Spinal cord (tissue), 10 donors: ENCODE data around the gene SEMA3E. TPM values are rescaled to one million over a fixed set of nuclear protein-coding genes. Genes with fewer than 3 reads are reported as not detected.

Source experiments
- DNase-seq, 6 donors: peaks; one replicate each; pipeline versions ENCODE4 v3.0.0 to v3.0.0-alpha.2; 2013 to 2015; ENCODE audit warnings: low spot score in 6 of 6, low read depth in 4 of 6
- H3K27ac ChIP-seq: one replicate; pipeline ENCODE4 v1.5.1; 2013; ENCODE audit warnings: low read depth, low read length, control low read depth
- H3K27me3 ChIP-seq: one replicate; pipeline ENCODE4 v1.6.1; 2013; ENCODE audit warnings: low read length; ENCODE audit not compliant: control insufficient read depth, insufficient read depth
- H3K36me3 ChIP-seq: one replicate; pipeline ENCODE4 v1.6.1; 2013; ENCODE audit warnings: low read length; ENCODE audit not compliant: control insufficient read depth, insufficient read depth
- H3K4me1 ChIP-seq: one replicate; pipeline ENCODE4 v1.6.1; 2013; ENCODE audit warnings: low read length; ENCODE audit not compliant: control insufficient read depth, insufficient read depth
- H3K4me3 ChIP-seq: one replicate; pipeline ENCODE4 v1.5.1; 2013; ENCODE audit warnings: low read depth, low read length, control low read depth
- H3K9me3 ChIP-seq: one replicate; pipeline ENCODE4 v1.6.1; 2013; ENCODE audit warnings: low read length; ENCODE audit not compliant: control insufficient read depth, insufficient read depth
- WGBS: methylation state at CpG from one replicate; pipeline ENCODE4 v1.1.5; 2013; ENCODE audit warnings: missing lambda C conversion rate; ENCODE audit not compliant: insufficient coverage; 5-methylcytosine and 5-hydroxymethylcytosine counted together
- polyA plus RNA-seq, 2 donors: library from polyadenylated mRNA; unstranded; fragments of 120-200 nt; gene quantifications; one replicate each; pipeline ENCODE4 v1.2.1, GENCODE V29; 2013; ENCODE audit not compliant: insufficient read length in 2 of 2
- total RNA-seq, 2 donors: library from RNA; depleted of rRNA in 1 of 2; stranded (reverse); fragments of 120-200 nt in 1 of 2; fragments of >200 nt in 1 of 2; gene quantifications; one replicate each; pipeline versions ENCODE4 v1.2.3 to v1.2.4, GENCODE V29; 2013 to 2014
- donor health status: healthy.

SEMA3E gene
- total and polyA plus RNA-seq, 4 donors: 2.8 to 11.8 (median 7.1) TPM

GRCh38 chr7:83484266-83484665 lies 164.7 kb downstream of the SEMA3E start:
- Histone ChIP-seq H3K9me3 (no peaks in the 10 kb centered on the region), H3K27ac (no peak overlapping the region), H3K36me3 (no peaks in the 10 kb centered on the region), H3K4me1 (no peaks in the 10 kb centered on the region), H3K4me3 (no peak overlapping the region), H3K27me3 (no peaks in the 10 kb centered on the region)
- WGBS: no CpG with 5 or more reads among the region's 1 CpG
- DNase-seq: no peak

DNA sequence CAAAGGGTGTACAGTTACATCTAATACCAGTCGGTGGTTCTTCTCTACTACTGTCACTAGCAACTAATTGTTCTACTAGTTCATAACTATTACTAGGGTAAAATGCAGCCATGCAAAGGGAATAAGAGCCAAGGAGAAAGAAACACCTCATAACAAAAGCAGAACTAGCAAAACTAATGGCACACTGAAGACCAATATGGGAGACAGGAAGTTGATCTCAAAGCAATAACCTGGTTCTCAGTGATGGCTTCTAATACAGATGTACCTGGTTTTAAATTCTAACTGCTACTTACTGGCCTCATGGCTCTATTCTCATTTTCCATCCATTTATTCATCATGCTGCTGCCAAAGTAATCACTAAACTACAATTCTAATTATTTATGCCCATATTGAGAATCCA lies 170.3 kb downstream of the SEMA3E start:
- H3K36me3 ChIP-seq: no peaks in the 10 kb centered on the region
- H3K4me1 ChIP-seq: no peaks in the 10 kb centered on the region
- DNase-seq: peak in 2 of 6 donors; percentile 11 to 82
- no CpG with 5 or more reads among the region's 1 CpG for WGBS
- H3K4me3 ChIP-seq: no peak overlapping the region
- no peaks in the 10 kb centered on the region for H3K9me3 ChIP-seq
- no peak overlapping the region for H3K27ac ChIP-seq
- no peaks in the 10 kb centered on the region for H3K27me3 ChIP-seq

DNA sequence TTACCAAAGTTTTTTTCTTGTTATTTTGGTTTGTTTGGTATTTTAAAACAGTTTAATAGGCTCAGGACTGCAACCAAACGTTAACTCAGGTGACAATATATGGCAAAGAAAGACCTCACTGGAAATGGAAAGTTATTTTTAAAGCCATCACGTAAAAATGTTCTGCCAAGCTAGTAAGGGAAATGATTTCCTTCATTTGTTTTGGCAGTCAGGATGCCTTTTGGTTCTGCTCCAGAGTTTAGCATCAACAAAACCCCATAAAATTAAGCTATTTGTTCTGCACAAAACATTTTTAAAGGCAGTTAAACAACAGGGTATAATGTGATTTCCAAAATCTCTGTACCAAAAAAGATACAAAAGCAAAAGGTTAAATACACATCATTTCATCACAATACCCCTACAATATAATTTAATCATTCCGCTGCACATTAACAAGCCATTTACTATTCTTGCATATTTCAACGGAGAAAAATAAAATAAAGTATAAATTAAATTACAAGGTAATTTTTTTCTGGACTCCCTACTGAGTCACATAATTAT lies 172.4 kb downstream of the SEMA3E start:
- Histone ChIP-seq H3K4me1 (no peaks in the 10 kb centered on the region), H3K9me3 (no peaks in the 10 kb centered on the region), H3K36me3 (no peaks in the 10 kb centered on the region), H3K27me3 (no peaks in the 10 kb centered on the region), H3K27ac (no peak overlapping the region), H3K4me3 (no peak overlapping the region)
- DNase-seq: peak in 2 of 6 donors; percentile 38 to 81
- WGBS: no CpG with 5 or more reads among the region's 4 CpGs

- peak in 1 of 6 donors; percentile 36 for DNase-seq
- Histone ChIP-seq H3K27me3 (no peaks in the 10 kb centered on the region), H3K36me3 (no peaks in the 10 kb centered on the region), H3K9me3 (no peaks in the 10 kb centered on the region), H3K27ac (no peak overlapping the region), H3K4me3 (no peak overlapping the region), H3K4me1 (no peaks in the 10 kb centered on the region)
- WGBS: 58% methylated on average over 5 of the region's 6 CpGs
Observed at GRCh38 chr7:83475420-83475819, 173.5 kb downstream of the SEMA3E start.

DNA sequence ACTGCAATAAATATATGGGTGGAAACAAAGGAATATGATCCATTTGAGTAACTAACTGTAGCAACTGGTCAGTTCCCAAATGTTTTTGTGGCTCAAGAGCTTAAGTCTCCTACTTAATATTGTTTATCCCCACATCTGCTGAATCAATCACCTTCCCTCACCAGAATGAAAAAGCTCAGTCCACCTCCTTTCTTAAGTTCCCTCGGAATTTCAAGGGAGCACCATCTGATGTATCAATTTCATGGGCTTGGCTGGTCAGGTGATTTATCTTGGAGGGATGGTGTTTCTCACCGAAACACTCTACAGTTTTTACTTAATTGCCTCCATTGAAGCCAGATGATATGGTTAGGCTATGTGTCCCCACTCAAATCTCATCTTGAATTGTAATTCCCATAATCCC lies 176.6 kb downstream of the SEMA3E start:
- Histone ChIP-seq H3K27ac (no peak overlapping the region), H3K9me3 (no peaks in the 10 kb centered on the region), H3K4me3 (no peak overlapping the region), H3K4me1 (no peaks in the 10 kb centered on the region), H3K36me3 (no peaks in the 10 kb centered on the region), H3K27me3 (no peaks in the 10 kb centered on the region)
- WGBS: no CpG with 5 or more reads among the region's 2 CpGs
- DNase-seq: no peak

DNA sequence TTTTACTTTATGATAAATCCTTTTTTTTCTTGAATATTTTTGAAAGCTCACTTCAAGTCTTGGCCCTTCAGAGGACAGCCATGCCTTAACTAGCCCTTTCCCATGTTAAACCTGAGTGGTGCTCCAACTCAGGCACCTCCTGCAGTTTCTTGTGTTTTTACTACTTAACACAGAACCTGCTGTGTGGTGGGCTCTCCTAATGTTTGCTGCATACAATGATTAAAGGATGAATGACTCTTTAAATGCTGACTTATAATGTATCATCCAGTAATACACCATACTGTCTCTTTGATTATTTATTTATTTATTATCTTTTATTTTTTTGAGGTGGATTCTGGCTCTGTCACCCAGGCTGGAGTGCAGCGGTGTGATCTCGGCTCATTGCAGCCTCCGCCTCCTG lies 179.4 kb downstream of the SEMA3E start:
- Histone ChIP-seq H3K9me3 (no peaks in the 10 kb centered on the region), H3K36me3 (no peaks in the 10 kb centered on the region), H3K27ac (no peak overlapping the region), H3K4me3 (no peak overlapping the region), H3K27me3 (no peaks in the 10 kb centered on the region), H3K4me1 (no peaks in the 10 kb centered on the region)
- 100% methylated on average over 3 of the region's 3 CpGs for WGBS
- DNase-seq: no peak

DNA sequence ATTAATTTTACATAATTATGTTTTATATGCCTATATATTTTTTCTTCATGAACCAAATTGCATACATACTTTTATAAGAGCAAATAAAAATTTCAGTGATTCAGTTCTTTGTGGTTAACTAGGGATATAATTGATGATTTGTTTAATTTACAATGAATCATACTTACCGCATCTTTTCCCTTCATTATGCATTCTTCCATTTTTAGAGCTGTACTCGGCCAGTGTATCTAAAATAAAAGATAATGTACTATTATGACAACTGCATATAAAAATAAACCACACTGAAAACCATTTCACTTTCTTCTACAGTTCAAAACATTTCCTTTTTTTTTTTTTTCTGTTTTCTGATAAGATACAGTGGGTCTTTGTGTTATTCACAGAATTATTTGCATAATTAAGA lies 179.9 kb downstream of the SEMA3E start:
- Histone ChIP-seq H3K27me3 (no peaks in the 10 kb centered on the region), H3K4me3 (no peak overlapping the region), H3K36me3 (no peaks in the 10 kb centered on the region), H3K27ac (no peak overlapping the region), H3K9me3 (no peaks in the 10 kb centered on the region), H3K4me1 (no peaks in the 10 kb centered on the region)
- no peak for DNase-seq
- no CpG with 5 or more reads among the region's 2 CpGs for WGBS

GRCh38 chr7:83468251-83468739 lies 180.6 kb downstream of the SEMA3E start:
- no peaks in the 10 kb centered on the region for H3K9me3 ChIP-seq
- H3K4me3 ChIP-seq: no peak overlapping the region
- H3K4me1 ChIP-seq: no peaks in the 10 kb centered on the region
- DNase-seq: peak in 2 of 6 donors; percentile 64 to 77
- WGBS: no CpG with 5 or more reads among the region's 2 CpGs
- H3K27me3 ChIP-seq: no peaks in the 10 kb centered on the region
- no peak overlapping the region for H3K27ac ChIP-seq
- no peaks in the 10 kb centered on the region for H3K36me3 ChIP-seq

GRCh38 chr7:83467493-83467892 lies 181.4 kb downstream of the SEMA3E start:
- DNase-seq: no peak
- Histone ChIP-seq H3K36me3 (no peaks in the 10 kb centered on the region), H3K4me1 (no peaks in the 10 kb centered on the region), H3K27me3 (no peaks in the 10 kb centered on the region), H3K27ac (no peak overlapping the region), H3K4me3 (no peak overlapping the region), H3K9me3 (no peaks in the 10 kb centered on the region)
- WGBS: 80% methylated on average over 1 of the region's 4 CpGs

- no peaks in the 10 kb centered on the region for H3K4me1 ChIP-seq
- H3K27me3 ChIP-seq: no peaks in the 10 kb centered on the region
- no peak overlapping the region for H3K27ac ChIP-seq
- no peaks in the 10 kb centered on the region for H3K9me3 ChIP-seq
- no peaks in the 10 kb centered on the region for H3K36me3 ChIP-seq
- WGBS: 100% methylated on average over 1 of the region's 2 CpGs
- no peak for DNase-seq
- no peak overlapping the region for H3K4me3 ChIP-seq
Observed at GRCh38 chr7:83466956-83467355, 182.0 kb downstream of the SEMA3E start.
